H9 (cell line): ENCODE measurements around the gene ZNF776. TPM values are rescaled to one million over a fixed set of nuclear protein-coding genes. Genes with fewer than 3 reads are reported as not detected.
A peak's percentile ranks its signal among the peaks of the same experiment; 100 is the strongest.

Experiments
- DNase-seq: peaks from one replicate; pipeline ENCODE4 v3.0.0-alpha.2; 2017
- H2AFZ ChIP-seq: one replicate; pipeline ENCODE4 v1.6.1; 2013; ENCODE audit warnings: mild to moderate bottlenecking, low read length, control low read depth, moderate library complexity
- H2AK5ac ChIP-seq: 2 replicates; pipeline ENCODE4 v1.6.1; 2013; ENCODE audit warnings: low read length, control low read depth, mixed read lengths; ENCODE audit not compliant: insufficient read length
- H2BK120ac ChIP-seq: one replicate; pipeline ENCODE4 v1.6.1; 2013; ENCODE audit warnings: low read depth, mild to moderate bottlenecking, low read length, control low read depth, inconsistent platforms; ENCODE audit not compliant: poor library complexity, severe bottlenecking
- H2BK12ac ChIP-seq: 2 replicates; pipeline ENCODE4 v1.6.1; 2013; ENCODE audit warnings: low read length, control low read depth, mixed read lengths, low read depth; ENCODE audit not compliant: insufficient read length
- H2BK15ac ChIP-seq: 2 replicates; pipeline ENCODE4 v1.6.1; 2013; ENCODE audit warnings: low read depth, low read length, control low read depth
- H2BK20ac ChIP-seq: one replicate; pipeline ENCODE4 v1.6.1; 2013; ENCODE audit warnings: low read depth, mild to moderate bottlenecking, low read length, control low read depth, inconsistent platforms; ENCODE audit not compliant: poor library complexity, severe bottlenecking
- H2BK5ac ChIP-seq: 2 replicates; pipeline ENCODE4 v1.6.1; 2013; ENCODE audit warnings: low read length, control low read depth, mixed read lengths; ENCODE audit not compliant: insufficient read length
- H3K14ac ChIP-seq: 2 replicates; pipeline ENCODE4 v1.6.1; 2013; ENCODE audit warnings: low read length, control low read depth; ENCODE audit not compliant: insufficient read depth
- H3K18ac ChIP-seq: 2 replicates; pipeline ENCODE4 v1.6.1; 2013; ENCODE audit warnings: low read depth, mild to moderate bottlenecking, mixed read lengths, low read length, control low read depth; ENCODE audit not compliant: insufficient read length
- H3K23ac ChIP-seq: 2 replicates; pipeline ENCODE4 v1.6.1; 2013; ENCODE audit warnings: low read length, control low read depth, mixed read lengths, low read depth; ENCODE audit not compliant: insufficient read length
- H3K23me2 ChIP-seq: 2 replicates; pipeline ENCODE4 v1.6.1; 2013; ENCODE audit warnings: low read depth, mild to moderate bottlenecking, mixed read lengths, low read length, control low read depth; ENCODE audit not compliant: insufficient read length, poor library complexity, severe bottlenecking
- H3K27ac ChIP-seq: 2 replicates; pipeline ENCODE4 v1.5.1; 2013; ENCODE audit warnings: low read length, control low read depth, mixed read lengths, low read depth; ENCODE audit not compliant: insufficient read length
- H3K27me3 ChIP-seq: 2 replicates; pipeline ENCODE4 v1.6.1; 2013; ENCODE audit warnings: low read length, control low read depth, inconsistent platforms; ENCODE audit not compliant: insufficient read depth
- H3K4ac ChIP-seq: 2 replicates; pipeline ENCODE4 v1.6.1; 2013; ENCODE audit warnings: low read depth, mild to moderate bottlenecking, control low read depth, inconsistent platforms, low read length, moderate library complexity
- H3K4me1 ChIP-seq: 2 replicates; pipeline ENCODE4 v1.6.1; 2013; ENCODE audit warnings: low read length, control low read depth, inconsistent platforms; ENCODE audit not compliant: insufficient read depth
- H3K4me2 ChIP-seq: 2 replicates; pipeline ENCODE4 v1.6.1; 2013; ENCODE audit warnings: low read length, control low read depth, mixed read lengths; ENCODE audit not compliant: insufficient read length, insufficient read depth
- H3K56ac ChIP-seq: 2 replicates; pipeline ENCODE4 v1.6.1; 2013; ENCODE audit warnings: low read depth, mild to moderate bottlenecking, mixed read lengths, low read length, control low read depth; ENCODE audit not compliant: insufficient read length
- H3K79me1 ChIP-seq: 2 replicates; pipeline ENCODE4 v1.6.1; 2013; ENCODE audit warnings: low read depth, mild to moderate bottlenecking, moderate library complexity, low read length, control low read depth, inconsistent platforms; ENCODE audit not compliant: insufficient read depth, poor library complexity, severe bottlenecking
- H3K79me2 ChIP-seq: 2 replicates; pipeline ENCODE4 v1.6.1; 2013; ENCODE audit warnings: low read length, control low read depth, inconsistent platforms; ENCODE audit not compliant: insufficient read depth
- H3K9ac ChIP-seq: 2 replicates; pipeline ENCODE4 v1.6.1; 2013; ENCODE audit warnings: low read length, control low read depth, mixed read lengths; ENCODE audit not compliant: insufficient read length; ENCODE audit errors: extremely low read depth
- H3K9me3 ChIP-seq: one replicate; pipeline ENCODE4 v1.6.1; 2013; ENCODE audit warnings: low read depth, low read length, inconsistent platforms; ENCODE audit not compliant: control insufficient read depth
- H3T11ph ChIP-seq: one replicate; pipeline ENCODE4 v1.6.1; 2013; ENCODE audit warnings: mild to moderate bottlenecking, low read length, control low read depth, inconsistent platforms
- H4K20me1 ChIP-seq: one replicate; pipeline ENCODE4 v1.6.1; 2013; ENCODE audit not compliant: control insufficient read depth, insufficient read length, insufficient read depth
- H4K5ac ChIP-seq: 2 replicates; pipeline ENCODE4 v1.6.1; 2013; ENCODE audit warnings: low read depth, mild to moderate bottlenecking, mixed read lengths, low read length, control low read depth; ENCODE audit not compliant: insufficient read length
- H4K8ac ChIP-seq: replicated peaks from 2 replicates; pipeline ENCODE4 v1.6.1; 2013; ENCODE audit warnings: low read length, control low read depth, mixed read lengths, low read depth; ENCODE audit not compliant: insufficient read length
- H4K91ac ChIP-seq: 2 replicates; pipeline ENCODE4 v1.6.1; 2013; ENCODE audit warnings: low read depth, mild to moderate bottlenecking, moderate library complexity, mixed read lengths, low read length, control low read depth; ENCODE audit not compliant: insufficient read length
- H3K27ac Mint-ChIP-seq, 3 experiments: 2 replicates in 2 of 3; 3 replicates in 1 of 3; pipeline ENCODE4 v1.8.0; 2020 to 2021; ENCODE audit warnings: mixed read lengths in 3 of 3, mild to moderate bottlenecking in 1 of 3, moderate library complexity in 1 of 3
- H3K27me3 Mint-ChIP-seq: 2 replicates; pipeline ENCODE4 v1.8.0; 2021; ENCODE audit warnings: low read depth, mild to moderate bottlenecking, moderate library complexity, mixed read lengths
- H3K36me3 Mint-ChIP-seq, 3 experiments: 2 replicates in 2 of 3; 3 replicates in 1 of 3; pipeline ENCODE4 v1.8.0; 2020 to 2021; ENCODE audit warnings: low read depth in 3 of 3, mixed read lengths in 3 of 3; ENCODE audit not compliant: insufficient read depth in 1 of 3
- H3K4me1 Mint-ChIP-seq, 2 experiments: 2 replicates each; pipeline ENCODE4 v1.8.0; 2020; ENCODE audit warnings: mixed read lengths in 2 of 2
- H3K4me3 Mint-ChIP-seq, 2 experiments: 2 replicates in 1 of 2; 3 replicates in 1 of 2; pipeline ENCODE4 v1.8.0; 2020 to 2021; ENCODE audit warnings: mild to moderate bottlenecking in 2 of 2, mixed read lengths in 2 of 2, moderate library complexity in 1 of 2
- H3K9me3 Mint-ChIP-seq, 2 experiments: 2 replicates in 1 of 2; 3 replicates in 1 of 2; pipeline ENCODE4 v1.8.0; 2020; ENCODE audit warnings: mild to moderate bottlenecking in 2 of 2, mixed read lengths in 2 of 2, moderate library complexity in 1 of 2
- CTCF ChIP-seq: fragments of 200-600 bp; sonication (generic); conservative IDR thresholded peaks from 3 replicates; pipeline ENCODE4 v1.8.0; 2021; ENCODE audit warnings: antibody characterized with exemption, mild to moderate bottlenecking
- WGBS: extraction: QIAGEN DNeasy Blood & Tissue Kit; methylation state at CpG from one replicate; pipeline ENCODE4 v1.1.7; 2013; ENCODE audit warnings: missing lambda C conversion rate, low lambda C conversion rate, mixed read lengths; ENCODE audit not compliant: insufficient read length; ENCODE audit errors: extremely low coverage; 5-methylcytosine and 5-hydroxymethylcytosine counted together
- total RNA-seq: library from RNA; stranded (reverse); gene quantifications from 2 replicates; pipeline ENCODE4 v1.2.1, GENCODE V29; 2021

Gene ZNF776
- total RNA-seq, 1 experiment from 2014 or later: 19.7 TPM

- DNase-seq: peak; percentile 61
- peak; percentile 29; the same call in 2 of the 3 replicates for TF ChIP-seq CTCF
- Histone ChIP-seq H2BK5ac (no peak overlapping the region), H3T11ph (no peak overlapping the region), H2BK15ac (no peak overlapping the region), H2AFZ (no peak overlapping the region), H3K23me2 (peaks cover 11% of the 10 kb centered on the region), H3K4me1 (peaks cover 8% of the 10 kb centered on the region; the same call in 1 of the 2 replicates), H3K9ac (no peak overlapping the region), H3K56ac (no peak overlapping the region), H3K27ac (peak overlapping the region; percentile 51), H3K27me3 (no peaks in the 10 kb centered on the region), H3K79me1 (no peaks in the 10 kb centered on the region), H3K14ac (no peak overlapping the region), H4K91ac (no peak overlapping the region), H3K79me2 (no peaks in the 10 kb centered on the region), H4K5ac (no peak overlapping the region), H3K18ac (no peak overlapping the region), H2BK20ac (no peak overlapping the region), H2BK120ac (no peak overlapping the region), H3K4ac (no peak overlapping the region), H3K9me3 (no peaks in the 10 kb centered on the region), H3K4me2 (peak overlapping the region; percentile 10), H2BK12ac (no peak overlapping the region), H2AK5ac (no peak overlapping the region), H3K23ac (no peak overlapping the region), H4K8ac (no peak overlapping the region), H4K20me1 (no peaks in the 10 kb centered on the region)
- Mint-ChIP-seq H3K4me1 (peaks cover 49 to 56% of the 10 kb centered on the region in 2 experiments), H3K9me3 (no peaks in the 10 kb centered on the region), H3K27ac (peak overlapping the region; percentile 92 to 96 (median 95); a peak in 6 of 7 replicates), H3K36me3 (peaks cover 8 to 15% (median 14%) of the 10 kb centered on the region in 3 experiments), H3K27me3 (no peaks in the 10 kb centered on the region), H3K4me3 (peak overlapping the region; percentile 9 to 61; a peak in 2 of 5 replicates)
- no CpG with 5 or more reads among the region's 4 CpGs for WGBS
These were observed 55.7 kb downstream of the ZNF776 start for GRCh38 chr19:57802269-57802668.
